HPDE6-E6E7 (cell line): Measurements from ENCODE around the gene TLCD3B.
"Not testable (repeated sequence)": the region's sequence is repeated elsewhere in the genome, so short reads cannot be mapped to it uniquely, and the experiment has no call there.

Experiments
- DNase-seq: peaks from one replicate; pipeline ENCODE4 v3.0.0; 2011; ENCODE audit warnings: missing footprints; ENCODE audit errors: extremely low spot score

TLCD3B gene

GRCh38 chr16:30025574-30025973, 5.5 kb downstream of the TLCD3B start:
- no peak for DNase-seq

- DNase-seq = no peak
These were observed 5.9 kb downstream of the TLCD3B start for GRCh38 chr16:30025156-30025555.

GRCh38 chr16:30024451-30024850, 6.6 kb downstream of the TLCD3B start:
- DNase-seq = no peak

GRCh38 chr16:30023586-30023985, 7.5 kb downstream of the TLCD3B start:
- no peak for DNase-seq

GRCh38 chr16:30022887-30023286, 8.2 kb downstream of the TLCD3B start, which contains the start of gene C16orf92:
Gene C16orf92 (plus strand): TSS chr16:30023198. CDS start chr16:30023341, 143 bp downstream.
- no peak for DNase-seq

GRCh38 chr16:30018731-30019158, 12.3 kb downstream of the TLCD3B start:
- DNase-seq = no peak

GRCh38 chr16:30017937-30018336, 13.1 kb downstream of the TLCD3B start:
- DNase-seq = not testable (repeated sequence)

- no peak for DNase-seq
These were observed 13.8 kb downstream of the TLCD3B start for GRCh38 chr16:30017277-30017656.

- no peak for DNase-seq
These were observed 14.4 kb downstream of the TLCD3B start for GRCh38 chr16:30016555-30017276.

GRCh38 chr16:30015450-30015849, 15.6 kb downstream of the TLCD3B start:
- not testable (repeated sequence) for DNase-seq

GRCh38 chr16:30012598-30012997, 18.5 kb downstream of the TLCD3B start:
- DNase-seq = not testable (repeated sequence)

- no peak for DNase-seq
These were observed 19.2 kb downstream of the TLCD3B start for GRCh38 chr16:30011714-30012504.

GRCh38 chr16:30010844-30011713, 20.0 kb downstream of the TLCD3B start, which contains the start of gene DOC2A:
Gene DOC2A (minus strand): TSS chr16:30011027. CDS start chr16:30010222, 805 bp downstream.
- no peak for DNase-seq

- no peak for DNase-seq
These were observed 20.9 kb downstream of the TLCD3B start for GRCh38 chr16:30009990-30010843.

GRCh38 chr16:30009085-30009862, 21.8 kb downstream of the TLCD3B start:
- no peak for DNase-seq

- DNase-seq = no peak
These were observed 23.6 kb downstream of the TLCD3B start for GRCh38 chr16:30007378-30007895.

- DNase-seq = no peak
These were observed 24.3 kb downstream of the TLCD3B start for GRCh38 chr16:30006659-30007377.

GRCh38 chr16:30006095-30006473, 25.0 kb downstream of the TLCD3B start:
- no peak for DNase-seq
